BE2C (cell line): ENCODE results near the gene SPINK1.
"Not testable (repeated sequence)": the region's sequence is repeated elsewhere in the genome, so short reads cannot be mapped to it uniquely, and the experiment has no call there.

Experiments
- DNase-seq: peaks from one replicate; pipeline ENCODE4 v3.0.0-alpha.2; 2020
- H3K27me3 ChIP-seq: fragments of 250-450 bp; sonication (Bioruptor Pico); 2 replicates; pipeline ENCODE4 v1.5.1; 2020; ENCODE audit warnings: mild to moderate bottlenecking
- H3K36me3 ChIP-seq: fragments of 250-450 bp; sonication (Bioruptor Pico); 2 replicates; pipeline ENCODE4 v1.5.1; 2020; ENCODE audit warnings: mild to moderate bottlenecking
- H3K4me1 ChIP-seq: fragments of 250-450 bp; sonication (Bioruptor Pico); 2 replicates; pipeline ENCODE4 v1.5.1; 2020
- H3K4me3 ChIP-seq: 2 replicates; pipeline ENCODE4 v1.5.1; 2011; ENCODE audit warnings: low read depth, low read length
- H3K9me3 ChIP-seq: fragments of 250-450 bp; sonication (Bioruptor Pico); 2 replicates; pipeline ENCODE4 v1.5.1; 2020
- CTCF ChIP-seq: IDR thresholded peaks from 2 replicates; pipeline ENCODE4 v1.5.1; 2012; ENCODE audit warnings: mild to moderate bottlenecking, low read depth, low read length

Gene SPINK1

DNA sequence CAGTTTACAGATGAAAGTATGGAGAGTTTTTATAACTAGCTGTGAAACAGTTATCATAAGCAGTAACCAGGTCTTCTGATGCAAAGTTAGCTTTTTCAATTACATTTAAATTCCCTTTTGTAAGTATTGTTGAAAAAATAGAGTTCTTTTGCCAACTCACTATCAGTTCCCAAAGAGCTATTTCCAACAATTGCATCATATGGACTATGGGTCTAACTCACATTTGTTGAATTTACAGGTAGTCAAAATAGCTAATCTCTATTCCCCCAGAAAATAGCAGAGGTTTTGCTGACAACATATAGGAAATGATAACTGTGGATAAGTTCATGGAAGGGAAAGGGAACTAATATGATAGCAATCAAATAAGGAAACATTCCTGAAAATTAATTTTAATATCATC lies 1.4 kb downstream of the SPINK1 start:
- no peak for TF ChIP-seq CTCF

DNA sequence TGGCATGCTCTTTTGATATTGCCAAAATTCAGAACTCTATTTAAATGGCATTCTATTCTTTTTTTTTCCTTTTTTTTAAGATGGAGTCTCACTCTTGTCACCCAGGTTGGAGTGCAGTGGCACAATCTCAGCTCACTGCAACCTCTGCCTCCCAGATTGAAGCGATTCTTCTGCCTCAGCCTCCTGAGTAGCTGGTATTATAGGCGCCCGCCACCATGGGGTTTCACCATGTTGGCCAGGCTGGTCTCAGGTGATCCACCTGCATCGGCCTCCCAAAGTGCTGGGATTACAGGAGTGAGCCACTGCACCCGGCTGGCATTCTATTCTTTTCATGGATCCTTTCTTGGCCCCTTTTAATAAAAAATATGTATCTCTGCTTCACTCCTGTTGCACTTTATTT lies 4.5 kb downstream of the SPINK1 start:
- peaks cover 11% of the 10 kb centered on the region for H3K27me3 ChIP-seq
- not testable (repeated sequence) for H3K4me1 ChIP-seq, DNase-seq, H3K4me3 ChIP-seq, H3K9me3 ChIP-seq, H3K36me3 ChIP-seq

More for the DNA sequence above, 1.4 kb downstream of the SPINK1 start:
- no peaks in the 10 kb centered on the region for H3K9me3 ChIP-seq
- no peaks in the 10 kb centered on the region for H3K4me1 ChIP-seq
- H3K4me3 ChIP-seq: no peak overlapping the region
- H3K27me3 ChIP-seq: peaks cover 11% of the 10 kb centered on the region
- H3K36me3 ChIP-seq: no peaks in the 10 kb centered on the region
- DNase-seq: no peak

- DNase-seq: no peak
- Histone ChIP-seq H3K9me3 (no peaks in the 10 kb centered on the region), H3K4me3 (no peak overlapping the region), H3K36me3 (no peaks in the 10 kb centered on the region), H3K4me1 (no peaks in the 10 kb centered on the region), H3K27me3 (peaks cover 11% of the 10 kb centered on the region)
- TF ChIP-seq CTCF: no peak
Observed at GRCh38 chr5:147826361-147826760, 5.1 kb downstream of the SPINK1 start.

DNA sequence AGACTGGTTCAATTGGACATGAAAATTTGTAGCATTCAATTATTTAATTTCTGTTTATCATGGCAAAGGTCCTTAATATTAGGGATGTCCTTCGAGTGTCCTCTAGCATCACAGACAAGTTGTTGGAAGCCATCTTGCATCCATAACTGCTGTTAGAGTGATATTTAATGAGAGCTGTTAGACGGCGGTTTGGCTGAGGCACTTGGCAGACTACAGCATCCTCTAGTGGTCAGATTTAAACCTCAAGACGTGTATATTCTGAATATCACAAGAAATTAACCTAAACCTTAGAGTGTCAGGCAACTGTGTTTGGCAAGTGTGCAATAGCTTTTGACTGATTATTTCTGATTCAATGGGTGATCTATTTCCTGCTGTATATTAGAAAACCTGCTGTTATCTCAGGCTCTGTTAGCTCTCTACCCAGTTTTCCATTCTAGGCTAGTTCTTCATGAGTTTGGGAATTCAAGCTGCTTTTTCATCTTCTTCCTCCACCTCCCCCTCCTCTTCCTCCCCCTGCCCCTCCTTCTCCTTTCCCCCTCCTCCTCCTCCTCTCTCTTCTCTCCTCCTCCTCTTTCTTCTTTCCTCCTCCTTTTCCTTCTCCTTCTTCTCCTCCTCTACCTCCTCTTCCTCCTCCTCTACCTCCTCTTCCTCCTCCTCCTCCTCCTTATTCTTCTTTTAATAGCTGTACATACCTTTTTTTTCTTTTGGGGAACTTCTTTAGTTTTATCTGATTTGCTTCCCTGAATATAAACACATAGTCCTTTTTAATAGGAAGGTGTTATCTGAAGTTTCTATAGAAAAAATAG lies 8.6 kb downstream of the SPINK1 start:
- Histone ChIP-seq H3K4me3 (no peak overlapping the region), H3K27me3 (peaks cover 3% of the 10 kb centered on the region), H3K36me3 (no peaks in the 10 kb centered on the region), H3K9me3 (no peaks in the 10 kb centered on the region), H3K4me1 (no peaks in the 10 kb centered on the region)
- peak; percentile 99 for TF ChIP-seq CTCF
- DNase-seq: peak; percentile 57

DNA sequence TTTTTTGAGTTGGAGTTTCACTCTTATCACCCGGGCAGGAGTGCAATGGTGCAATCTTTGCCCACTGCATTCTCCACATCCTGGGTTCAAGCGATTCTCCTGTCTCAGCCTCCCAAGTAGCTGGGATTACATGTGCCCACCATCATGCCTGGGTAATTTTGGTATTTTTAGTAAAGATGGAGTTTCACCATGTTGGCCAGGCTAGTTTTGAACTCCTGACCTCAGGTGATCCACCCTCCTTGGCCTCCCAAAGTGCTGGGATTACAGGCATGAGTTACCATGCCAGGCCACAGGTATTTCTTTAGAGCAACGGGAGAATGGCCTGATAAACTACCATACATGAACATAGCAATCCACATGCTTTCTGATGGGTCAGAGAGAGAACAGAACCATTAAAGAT lies 9.2 kb downstream of the SPINK1 start:
- not testable (repeated sequence) for H3K4me3 ChIP-seq, H3K36me3 ChIP-seq, DNase-seq, H3K27me3 ChIP-seq, H3K4me1 ChIP-seq, H3K9me3 ChIP-seq

GRCh38 chr5:147821766-147822165 lies 9.7 kb downstream of the SPINK1 start:
- DNase-seq: no peak
- H3K4me1 ChIP-seq: no peaks in the 10 kb centered on the region
- TF ChIP-seq CTCF: no peak
- no peaks in the 10 kb centered on the region for H3K36me3 ChIP-seq
- H3K4me3 ChIP-seq: no peak overlapping the region
- H3K9me3 ChIP-seq: no peaks in the 10 kb centered on the region
- H3K27me3 ChIP-seq: no peaks in the 10 kb centered on the region

DNA sequence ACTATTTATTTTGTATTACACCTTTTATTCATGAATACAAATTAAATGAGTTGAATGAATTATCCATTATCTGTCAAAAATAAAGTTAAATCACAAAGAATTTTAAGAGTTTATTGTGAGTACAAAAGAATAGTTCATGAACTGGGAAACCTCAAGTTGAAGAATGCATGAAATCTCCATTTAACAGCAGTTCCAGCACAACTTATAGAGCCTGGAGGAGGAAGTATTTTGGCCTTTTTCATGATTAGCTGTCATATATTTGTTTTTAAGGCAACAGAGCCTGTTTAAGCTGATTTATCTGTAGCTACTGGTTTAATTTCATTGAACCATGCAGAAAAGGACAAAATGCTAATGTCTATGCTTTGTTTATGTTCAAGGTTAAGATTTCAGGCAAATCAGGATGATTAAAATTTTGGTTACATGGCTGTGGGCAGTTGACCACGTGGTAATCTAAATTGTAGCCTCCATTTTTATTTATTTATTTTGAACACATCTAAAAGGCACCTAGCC lies 12.2 kb downstream of the SPINK1 start:
- Histone ChIP-seq H3K9me3 (no peaks in the 10 kb centered on the region), H3K36me3 (no peaks in the 10 kb centered on the region), H3K4me3 (no peak overlapping the region), H3K4me1 (no peaks in the 10 kb centered on the region), H3K27me3 (no peaks in the 10 kb centered on the region)
- no peak for DNase-seq
- TF ChIP-seq CTCF: no peak
